BE2C (cell line): ENCODE measurements around the gene ZNRF1.

ENCODE experiments used
- DNase-seq: peaks from one replicate; pipeline ENCODE4 v3.0.0-alpha.2; 2020
- H3K27me3 ChIP-seq: fragments of 250-450 bp; sonication (Bioruptor Pico); 2 replicates; pipeline ENCODE4 v1.5.1; 2020; ENCODE audit warnings: mild to moderate bottlenecking
- H3K36me3 ChIP-seq: fragments of 250-450 bp; sonication (Bioruptor Pico); 2 replicates; pipeline ENCODE4 v1.5.1; 2020; ENCODE audit warnings: mild to moderate bottlenecking
- H3K4me1 ChIP-seq: fragments of 250-450 bp; sonication (Bioruptor Pico); 2 replicates; pipeline ENCODE4 v1.5.1; 2020
- H3K4me3 ChIP-seq: 2 replicates; pipeline ENCODE4 v1.5.1; 2011; ENCODE audit warnings: low read depth, low read length
- H3K9me3 ChIP-seq: fragments of 250-450 bp; sonication (Bioruptor Pico); 2 replicates; pipeline ENCODE4 v1.5.1; 2020
- TF ChIP-seq, protein P1 (sequence below): IDR thresholded peaks from 2 replicates; pipeline ENCODE4 v1.5.1; 2012; ENCODE audit warnings: mild to moderate bottlenecking, low read depth, low read length

ZNRF1 gene

DNA sequence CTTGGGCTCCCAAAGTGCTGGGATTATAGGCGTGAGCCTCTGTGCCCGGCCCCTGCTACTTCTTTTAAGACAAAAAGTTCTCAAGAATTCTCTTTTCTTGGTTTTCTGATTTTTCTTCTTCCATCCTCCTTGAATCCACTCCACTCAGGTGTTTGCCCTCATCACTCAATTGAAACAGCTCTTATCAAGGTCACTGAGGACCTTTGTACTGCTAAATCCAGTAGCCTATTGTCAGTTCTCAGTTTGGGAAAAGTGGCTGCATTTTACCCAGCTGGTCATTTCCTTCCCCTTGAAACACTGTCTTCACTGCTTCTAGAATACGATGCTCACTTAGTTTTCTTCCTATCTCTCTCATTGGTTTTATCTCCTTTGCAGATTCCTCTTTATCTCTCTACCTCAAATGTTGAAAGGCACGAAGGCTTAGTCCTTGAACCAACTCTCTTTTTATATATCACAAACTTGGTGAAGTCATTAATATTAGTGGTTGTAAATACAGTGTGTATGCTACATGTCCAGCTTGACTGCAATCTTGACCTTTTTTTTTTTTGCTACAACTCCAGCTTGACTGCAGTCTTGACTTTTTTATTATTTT is 29.8 kb downstream of the ZNRF1 start:
- Histone ChIP-seq H3K36me3 (no peaks in the 10 kb centered on the region), H3K4me3 (no peak overlapping the region), H3K4me1 (no peaks in the 10 kb centered on the region), H3K9me3 (no peaks in the 10 kb centered on the region), H3K27me3 (no peaks in the 10 kb centered on the region)
- DNase-seq, result no peak
- TF ChIP-seq, protein P1, sequence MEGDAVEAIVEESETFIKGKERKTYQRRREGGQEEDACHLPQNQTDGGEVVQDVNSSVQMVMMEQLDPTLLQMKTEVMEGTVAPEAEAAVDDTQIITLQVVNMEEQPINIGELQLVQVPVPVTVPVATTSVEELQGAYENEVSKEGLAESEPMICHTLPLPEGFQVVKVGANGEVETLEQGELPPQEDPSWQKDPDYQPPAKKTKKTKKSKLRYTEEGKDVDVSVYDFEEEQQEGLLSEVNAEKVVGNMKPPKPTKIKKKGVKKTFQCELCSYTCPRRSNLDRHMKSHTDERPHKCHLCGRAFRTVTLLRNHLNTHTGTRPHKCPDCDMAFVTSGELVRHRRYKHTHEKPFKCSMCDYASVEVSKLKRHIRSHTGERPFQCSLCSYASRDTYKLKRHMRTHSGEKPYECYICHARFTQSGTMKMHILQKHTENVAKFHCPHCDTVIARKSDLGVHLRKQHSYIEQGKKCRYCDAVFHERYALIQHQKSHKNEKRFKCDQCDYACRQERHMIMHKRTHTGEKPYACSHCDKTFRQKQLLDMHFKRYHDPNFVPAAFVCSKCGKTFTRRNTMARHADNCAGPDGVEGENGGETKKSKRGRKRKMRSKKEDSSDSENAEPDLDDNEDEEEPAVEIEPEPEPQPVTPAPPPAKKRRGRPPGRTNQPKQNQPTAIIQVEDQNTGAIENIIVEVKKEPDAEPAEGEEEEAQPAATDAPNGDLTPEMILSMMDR, result no peak

DNA sequence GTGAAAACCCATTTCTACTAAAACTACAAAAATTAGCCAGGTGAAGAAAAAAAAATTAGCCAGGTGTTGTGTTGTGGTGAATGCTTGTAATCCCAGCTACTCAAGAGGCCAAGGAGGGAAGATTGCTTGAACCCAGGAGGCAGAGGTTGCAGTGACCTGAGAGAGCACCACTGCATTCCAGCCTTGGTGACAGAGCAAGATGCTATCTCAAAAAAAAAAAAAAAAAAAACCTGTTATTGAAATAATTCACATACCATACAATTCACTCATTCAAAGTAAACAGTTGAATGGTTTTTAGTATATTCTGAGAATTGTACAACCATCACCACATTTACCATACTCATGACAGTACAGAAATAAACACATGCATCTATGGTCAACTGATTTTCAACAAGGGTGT is 31.0 kb downstream of the ZNRF1 start:
- DNase-seq, result no peak
- no peaks in the 10 kb centered on the region for H3K27me3 ChIP-seq
- TF ChIP-seq, protein P1, result no peak

DNA sequence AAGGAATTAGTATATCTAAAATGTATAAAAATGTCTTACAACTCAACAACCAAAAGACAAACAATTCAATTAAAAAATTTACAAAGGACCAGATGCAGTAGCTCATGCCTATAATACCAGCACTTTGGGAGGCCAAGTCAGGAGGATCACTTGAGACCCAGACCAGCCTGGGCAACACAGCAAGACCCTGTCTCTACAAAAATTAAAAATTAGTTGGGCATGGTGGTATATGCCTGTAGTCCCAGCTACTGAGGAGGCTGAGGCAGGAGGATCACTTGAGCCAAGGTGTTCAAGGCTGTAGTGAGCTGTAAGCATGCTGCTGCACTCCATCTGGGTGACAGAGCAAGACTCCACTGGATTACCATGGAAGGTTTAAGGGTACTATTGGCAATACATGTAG is 33.8 kb downstream of the ZNRF1 start:
- Histone ChIP-seq H3K36me3 (no peaks in the 10 kb centered on the region), H3K9me3 (no peaks in the 10 kb centered on the region), H3K4me1 (no peaks in the 10 kb centered on the region), H3K4me3 (no peak overlapping the region), H3K27me3 (no peaks in the 10 kb centered on the region)
- no peak for DNase-seq
- TF ChIP-seq, protein P1, result no peak

More for the DNA sequence above, 31.0 kb downstream of the ZNRF1 start:
- H3K36me3 ChIP-seq, result no peaks in the 10 kb centered on the region
- H3K4me3 ChIP-seq, result no peak overlapping the region
- H3K4me1 ChIP-seq, result no peaks in the 10 kb centered on the region
- H3K9me3 ChIP-seq, result no peaks in the 10 kb centered on the region

DNA sequence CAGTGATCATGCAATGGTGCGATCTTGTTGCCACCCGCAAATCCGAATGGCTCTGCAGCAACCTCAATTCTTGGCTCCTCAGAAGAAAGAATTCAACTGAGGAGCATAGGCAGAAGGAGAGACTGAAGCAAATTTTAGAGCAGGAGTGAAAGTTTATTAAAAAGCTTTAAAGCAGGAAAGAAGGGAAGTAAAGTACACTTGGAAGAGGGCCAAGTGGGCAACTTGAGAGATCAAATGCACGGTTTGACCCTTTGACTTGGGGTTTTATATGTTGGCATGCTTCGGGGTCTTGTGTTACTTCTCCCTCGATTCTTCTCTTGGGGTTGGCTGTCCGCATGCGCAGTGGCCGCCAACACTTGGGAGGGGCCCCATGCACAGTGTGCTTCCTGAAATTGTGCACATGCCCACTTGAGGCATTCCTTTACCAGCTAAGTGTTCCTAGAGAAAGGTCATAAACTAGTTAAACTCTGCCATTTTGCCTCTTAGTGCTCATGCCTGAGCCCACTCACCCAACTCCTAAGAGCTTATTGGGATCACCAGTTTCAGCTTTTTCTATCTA is 36.7 kb downstream of the ZNRF1 start:
- H3K4me1 ChIP-seq, result no peaks in the 10 kb centered on the region
- TF ChIP-seq, protein P1, result no peak

DNA sequence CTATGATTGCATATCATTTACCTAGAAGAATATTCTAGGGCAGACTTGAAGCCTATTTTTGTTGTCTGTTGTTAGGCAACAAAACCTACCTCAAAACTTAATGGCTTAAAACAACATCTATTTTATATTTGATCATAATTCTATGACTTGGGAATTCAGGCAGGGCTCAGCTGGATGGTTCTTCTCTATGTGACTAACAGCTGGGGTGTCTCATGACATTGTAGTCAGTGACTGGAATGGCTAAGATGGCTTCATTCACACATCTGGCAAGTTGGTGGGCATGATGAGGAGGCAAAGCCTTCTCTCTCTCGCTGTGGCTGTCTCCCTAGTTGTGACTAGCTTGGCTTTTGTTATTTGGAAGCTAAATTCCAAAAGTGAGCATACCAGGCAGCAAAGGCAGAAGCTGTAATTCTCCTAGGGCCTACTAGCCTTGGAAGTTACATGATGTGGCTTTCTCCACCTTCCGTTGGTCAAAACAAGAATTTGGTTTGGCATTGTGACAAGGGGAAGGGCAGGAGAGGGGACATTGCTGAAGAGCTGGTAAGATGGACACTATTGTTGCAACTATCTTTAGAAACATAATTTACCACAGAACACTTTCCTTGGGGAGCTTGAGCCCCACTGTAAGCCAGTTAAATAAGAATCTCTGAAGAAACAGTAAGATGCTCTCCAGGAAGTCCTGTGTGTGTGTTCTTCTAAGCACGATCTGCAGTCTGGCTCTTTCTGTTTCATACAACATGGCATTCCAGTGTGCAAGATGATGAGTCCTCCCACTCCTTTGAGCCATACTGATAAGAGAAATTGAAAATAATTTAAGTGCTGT is 39.4 kb downstream of the ZNRF1 start:
- no peaks in the 10 kb centered on the region for H3K36me3 ChIP-seq
- peaks cover 3% of the 10 kb centered on the region; the same call in 1 of the 2 replicates for H3K4me1 ChIP-seq
- TF ChIP-seq, protein P1, result no peak
- no peaks in the 10 kb centered on the region for H3K9me3 ChIP-seq
- no peak for DNase-seq
- no peaks in the 10 kb centered on the region for H3K27me3 ChIP-seq
- H3K4me3 ChIP-seq, result no peak overlapping the region

More for the DNA sequence above, 36.7 kb downstream of the ZNRF1 start:
- Histone ChIP-seq H3K9me3 (no peaks in the 10 kb centered on the region), H3K4me3 (no peak overlapping the region), H3K27me3 (no peaks in the 10 kb centered on the region), H3K36me3 (no peaks in the 10 kb centered on the region)
- DNase-seq, result no peak

DNA sequence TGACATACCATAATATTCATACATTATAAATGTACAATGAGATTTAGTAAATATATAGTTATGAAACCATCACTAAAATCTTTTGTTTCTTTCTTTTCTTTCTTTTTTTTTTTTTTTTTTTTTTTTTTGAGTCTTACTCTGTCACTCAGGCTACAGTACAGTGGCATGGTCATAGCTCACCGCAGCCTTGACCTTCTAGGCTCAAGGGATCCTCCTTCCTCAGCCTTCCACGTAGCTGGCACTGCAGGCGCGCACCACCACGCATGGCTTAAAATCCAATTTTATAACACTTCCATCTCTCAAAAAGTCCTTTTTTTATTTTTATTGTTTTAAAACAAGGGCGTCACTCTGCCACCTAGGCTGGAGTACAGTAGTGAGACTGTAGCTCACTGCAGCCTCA is 41.1 kb downstream of the ZNRF1 start:
- TF ChIP-seq, protein P1, result no peak
- Histone ChIP-seq H3K4me3 (no peak overlapping the region), H3K9me3 (no peaks in the 10 kb centered on the region), H3K36me3 (no peaks in the 10 kb centered on the region), H3K27me3 (no peaks in the 10 kb centered on the region), H3K4me1 (peaks cover 7% of the 10 kb centered on the region)
- DNase-seq, result no peak
